Measurements from ENCODE around the gene DUOXA1. TPM values are rescaled to one million over a fixed set of nuclear protein-coding genes. Genes with fewer than 3 reads are reported as not detected.
A peak's percentile ranks its signal among the peaks of the same experiment; 100 is the strongest.

DUOXA1 gene
- total and polyA plus RNA-seq, 9 of the 15 experiments (the other 6 are each of a cell fraction or from before 2014, with no cell fraction given), result 0.17 to 0.74 (median 0.24) TPM; not detected in 6

DNA sequence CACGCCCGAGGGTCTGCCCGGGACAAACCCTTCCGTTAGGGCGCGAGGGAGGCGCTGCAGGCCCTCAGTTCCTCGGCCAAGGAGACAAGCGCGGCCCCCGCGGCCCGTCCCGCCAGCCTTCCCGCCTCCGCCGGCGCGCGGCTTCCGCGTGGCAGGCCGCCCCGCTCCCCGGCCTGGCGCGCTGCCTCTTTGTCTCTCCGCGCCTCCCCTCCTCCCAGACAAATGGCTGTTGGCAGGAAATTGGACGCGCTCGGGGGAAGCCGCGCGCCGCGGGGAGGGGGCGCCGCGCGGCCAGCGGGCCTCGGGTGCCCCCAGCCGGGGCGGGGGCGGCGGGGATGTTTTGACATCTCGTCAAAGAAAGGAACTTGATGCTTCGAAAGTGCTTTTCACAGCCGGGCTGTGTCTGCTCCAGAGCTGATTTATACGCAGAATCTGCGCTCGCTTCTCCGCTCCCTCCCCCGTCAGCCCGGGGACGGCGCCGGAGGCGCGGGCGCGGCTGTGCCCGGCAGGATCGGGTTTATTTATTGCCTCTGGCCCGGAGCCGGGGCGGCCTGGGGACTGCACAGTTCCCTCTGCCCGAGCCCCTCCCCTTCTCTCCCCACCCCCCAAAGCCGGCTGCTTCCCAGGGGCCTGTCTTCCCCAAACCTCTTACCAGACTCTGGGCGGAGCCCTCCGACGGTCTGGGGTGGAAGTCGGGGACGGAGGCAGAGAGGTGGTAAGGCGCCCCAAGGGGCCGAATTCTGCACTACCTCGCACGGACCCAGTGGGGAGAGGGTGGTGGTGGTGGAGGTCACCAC, 37.4 kb upstream of the DUOXA1 start (continued):
- TF ChIP-seq, protein P1, sequence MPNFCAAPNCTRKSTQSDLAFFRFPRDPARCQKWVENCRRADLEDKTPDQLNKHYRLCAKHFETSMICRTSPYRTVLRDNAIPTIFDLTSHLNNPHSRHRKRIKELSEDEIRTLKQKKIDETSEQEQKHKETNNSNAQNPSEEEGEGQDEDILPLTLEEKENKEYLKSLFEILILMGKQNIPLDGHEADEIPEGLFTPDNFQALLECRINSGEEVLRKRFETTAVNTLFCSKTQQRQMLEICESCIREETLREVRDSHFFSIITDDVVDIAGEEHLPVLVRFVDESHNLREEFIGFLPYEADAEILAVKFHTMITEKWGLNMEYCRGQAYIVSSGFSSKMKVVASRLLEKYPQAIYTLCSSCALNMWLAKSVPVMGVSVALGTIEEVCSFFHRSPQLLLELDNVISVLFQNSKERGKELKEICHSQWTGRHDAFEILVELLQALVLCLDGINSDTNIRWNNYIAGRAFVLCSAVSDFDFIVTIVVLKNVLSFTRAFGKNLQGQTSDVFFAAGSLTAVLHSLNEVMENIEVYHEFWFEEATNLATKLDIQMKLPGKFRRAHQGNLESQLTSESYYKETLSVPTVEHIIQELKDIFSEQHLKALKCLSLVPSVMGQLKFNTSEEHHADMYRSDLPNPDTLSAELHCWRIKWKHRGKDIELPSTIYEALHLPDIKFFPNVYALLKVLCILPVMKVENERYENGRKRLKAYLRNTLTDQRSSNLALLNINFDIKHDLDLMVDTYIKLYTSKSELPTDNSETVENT (CRISPR knock-in tag; IDR thresholded peaks at IDR 0.05), result no peak
- TF ChIP-seq CREM (IDR thresholded peaks at IDR 0.05; ENCODE audit: low read depth), result peak; percentile 88
- TF ChIP-seq SIN3A (IDR thresholded peaks at IDR 0.05; ENCODE audit: borderline replicate concordance in 2 of 2, control insufficient read depth in 1 of 2, low read depth in 2 of 2, low read length in 2 of 2), result peak in 1 of 2 experiments; percentile 53; a peak in 1 of 4 replicates
- TF ChIP-seq ZNF639 (CRISPR knock-in tag; conservative IDR thresholded peaks at IDR 0.05 in 1 of 2, IDR thresholded peaks at IDR 0.05 in 1 of 2), result peak in 1 of 2 experiments; percentile 40; a peak in 1 of 4 replicates
- no peak for TF ChIP-seq COPS2 (conservative IDR thresholded peaks at IDR 0.05)
- TF ChIP-seq REST (IDR thresholded peaks at IDR 0.05; ENCODE audit: borderline replicate concordance), result no peak
- peak; percentile 77; the same call in 1 of the 2 replicates for TF ChIP-seq REST (CRISPR knock-in tag; IDR thresholded peaks at IDR 0.05; ENCODE audit: low read depth)
- 0 out of 2 replicates have a peak, but pooled peaks have one; percentile 49 for TF ChIP-seq ZNF583 (CRISPR knock-in tag; IDR thresholded peaks at IDR 0.05)
- TF ChIP-seq POLR2G (IDR thresholded peaks at IDR 0.05; ENCODE audit: low read depth, low read length), result peak; percentile 90
- TF ChIP-seq MCM7 (IDR thresholded peaks at IDR 0.05), result no peak
- TF ChIP-seq ELF1 (tag; IDR thresholded peaks at IDR 0.05), result peak; percentile 35; the same call in 1 of the 2 replicates
- TF ChIP-seq ZNF146 (CRISPR knock-in tag; IDR thresholded peaks at IDR 0.05; ENCODE audit: unreplicated experiment), result no peak
